Neural progenitor cell (in vitro differentiated cells): ENCODE measurements around the gene CRIP2.

Experiments
- CTCF ChIP-seq: fragments of 200-600 bp; sonication (generic); IDR thresholded peaks from 2 replicates; pipeline ENCODE4 v1.5.1; 2017; ENCODE audit warnings: antibody characterized with exemption, mild to moderate bottlenecking
- EZH2 ChIP-seq: fragments of 200-600 bp; sonication (generic); IDR thresholded peaks from 2 replicates; pipeline ENCODE4 v1.6.1; 2017; ENCODE audit warnings: antibody characterized with exemption, mild to moderate bottlenecking, moderate library complexity
- EZH2phosphoT487 ChIP-seq: fragments of 200-600 bp; sonication (generic); IDR thresholded peaks from 2 replicates; pipeline ENCODE4 v1.6.1; 2017; ENCODE audit warnings: antibody characterized with exemption

- no peak for TF ChIP-seq CTCF
- TF ChIP-seq EZH2 = no peak
- no peak for TF ChIP-seq EZH2phosphoT487
Observed at GRCh38 chr14:105439179-105439578, 35.4 kb upstream of the CRIP2 start.
